DMS79 treated with DMSO at 0.1 percent for 48 hours (cell line): ENCODE data around the gene C8B.

ENCODE experiments used
- DNase-seq: peaks from one replicate; lab custom pipeline; 2025; lab: John Stamatoyannopoulos, UW

C8B gene

GRCh38 chr1:56972976-56973375 is 7.2 kb upstream of the C8B start:
- no peak for DNase-seq

- no peak for DNase-seq
Measured at GRCh38 chr1:56970280-56970679, 4.5 kb upstream of the C8B start.

- no peak for DNase-seq
Measured at GRCh38 chr1:56968878-56969495, 3.2 kb upstream of the C8B start.

GRCh38 chr1:56967900-56968832 is 2.4 kb upstream of the C8B start:
- no peak for DNase-seq

GRCh38 chr1:56967355-56967754 is 1.5 kb upstream of the C8B start:
- no peak for DNase-seq

GRCh38 chr1:56966698-56966999 is 834 bp upstream of the C8B start:
- no peak for DNase-seq

- no peak for DNase-seq
Measured at GRCh38 chr1:56965191-56965590, 624 bp downstream of the C8B start.

- DNase-seq, result no peak
Measured at GRCh38 chr1:56964349-56965017, 1.3 kb downstream of the C8B start.

GRCh38 chr1:56963667-56964066 is 2.1 kb downstream of the C8B start:
- no peak for DNase-seq

GRCh38 chr1:56961426-56961825 is 4.4 kb downstream of the C8B start:
- DNase-seq, result no peak

- DNase-seq, result no peak
Measured at GRCh38 chr1:56958526-56958925, 7.3 kb downstream of the C8B start.

- no peak for DNase-seq
Measured at GRCh38 chr1:56957931-56958330, 7.9 kb downstream of the C8B start.

GRCh38 chr1:56954664-56955063 is 11.2 kb downstream of the C8B start:
- DNase-seq, result no peak

- DNase-seq, result no peak
Measured at GRCh38 chr1:56953386-56953785, 12.4 kb downstream of the C8B start.

- DNase-seq, result no peak
Measured at GRCh38 chr1:56952501-56952900, 13.3 kb downstream of the C8B start.

- no peak for DNase-seq
Measured at GRCh38 chr1:56948403-56949023, 17.3 kb downstream of the C8B start.

- DNase-seq, result no peak
Measured at GRCh38 chr1:56940039-56940438, 25.8 kb downstream of the C8B start.

- DNase-seq, result no peak
Measured at GRCh38 chr1:56939209-56939608, 26.6 kb downstream of the C8B start.

GRCh38 chr1:56938646-56939045 is 27.2 kb downstream of the C8B start:
- no peak for DNase-seq

- no peak for DNase-seq
Measured at GRCh38 chr1:56934430-56935060, 31.3 kb downstream of the C8B start.

GRCh38 chr1:56933606-56934005 is 32.2 kb downstream of the C8B start:
- no peak for DNase-seq

- DNase-seq, result no peak
Measured at GRCh38 chr1:56933161-56933560, 32.7 kb downstream of the C8B start.
